GM15510 (cell line): ENCODE data around the gene TSPAN9.

Experiments
- POLR2A ChIP-seq: IDR thresholded peaks from 3 replicates; pipeline ENCODE4 v1.6.1; 2011; ENCODE audit warnings: borderline replicate concordance; ENCODE audit not compliant: insufficient read length; ENCODE audit errors: extremely low read depth

TSPAN9 gene

GRCh38 chr12:3187846-3188770 is 110.9 kb downstream of the TSPAN9 start:
- TF ChIP-seq POLR2A, result no peak

GRCh38 chr12:3189282-3189681 is 112.1 kb downstream of the TSPAN9 start:
- TF ChIP-seq POLR2A, result no peak

- no peak for TF ChIP-seq POLR2A
Observed at GRCh38 chr12:3190101-3190500, 112.9 kb downstream of the TSPAN9 start.

GRCh38 chr12:3191450-3191849 is 114.3 kb downstream of the TSPAN9 start:
- TF ChIP-seq POLR2A, result no peak

GRCh38 chr12:3192221-3192620 is 115.0 kb downstream of the TSPAN9 start:
- TF ChIP-seq POLR2A, result no peak

GRCh38 chr12:3193131-3193530 is 116.0 kb downstream of the TSPAN9 start:
- no peak for TF ChIP-seq POLR2A

- no peak for TF ChIP-seq POLR2A
Observed at GRCh38 chr12:3193755-3194154, 116.6 kb downstream of the TSPAN9 start.

GRCh38 chr12:3195337-3195736 is 118.2 kb downstream of the TSPAN9 start:
- no peak for TF ChIP-seq POLR2A

- TF ChIP-seq POLR2A, result no peak
Observed at GRCh38 chr12:3195859-3196483, 118.8 kb downstream of the TSPAN9 start.

GRCh38 chr12:3196488-3196887 is 119.3 kb downstream of the TSPAN9 start:
- TF ChIP-seq POLR2A, result no peak

GRCh38 chr12:3197131-3197818 is 120.1 kb downstream of the TSPAN9 start:
- no peak for TF ChIP-seq POLR2A

- TF ChIP-seq POLR2A, result no peak
Observed at GRCh38 chr12:3199551-3200031, 122.4 kb downstream of the TSPAN9 start.

- no peak for TF ChIP-seq POLR2A
Observed at GRCh38 chr12:3200032-3200617, 122.9 kb downstream of the TSPAN9 start.

- no peak for TF ChIP-seq POLR2A
Observed at GRCh38 chr12:3200814-3201233, 123.6 kb downstream of the TSPAN9 start.
